PFSK-1 (cell line): ENCODE results near the gene MMP15.

Experiments used
- FOXP2 ChIP-seq: optimal IDR thresholded peaks from 2 replicates; pipeline ENCODE3; 2011; ENCODE audit warnings: borderline replicate concordance, control low read depth, inconsistent platforms; ENCODE audit not compliant: insufficient read depth; ENCODE audit errors: extremely low read length, extremely low read depth
- POLR2AphosphoS5 ChIP-seq: IDR thresholded peaks from 2 replicates; pipeline ENCODE4 v1.6.1; 2012; ENCODE audit warnings: low read depth, mild to moderate bottlenecking, control low read depth, low read length, moderate library complexity
- SIN3A ChIP-seq: IDR thresholded peaks from 2 replicates; pipeline ENCODE4 v1.6.1; 2012; ENCODE audit warnings: mild to moderate bottlenecking, low read length, moderate library complexity, borderline replicate concordance; ENCODE audit not compliant: insufficient read depth
- TAF1 ChIP-seq: IDR thresholded peaks from 2 replicates; pipeline ENCODE4 v1.6.1; 2012; ENCODE audit warnings: low read length, control low read depth, borderline replicate concordance; ENCODE audit not compliant: insufficient read depth
- TF ChIP-seq, protein P1 (sequence below), 2 experiments: IDR thresholded peaks; 2 replicates each; pipeline versions ENCODE4 v1.6.1 to v1.8.0; 2011 to 2012; ENCODE audit warnings: low read depth in 2 of 2, low read length in 2 of 2, control low read depth in 1 of 2, inconsistent platforms in 1 of 2, mild to moderate bottlenecking in 1 of 2, moderate library complexity in 1 of 2; ENCODE audit not compliant: insufficient read depth in 1 of 2

Gene MMP15

GRCh38 chr16:58054289-58054688, 28.7 kb downstream of the MMP15 start:
- no peak for TF ChIP-seq TAF1

- TF ChIP-seq POLR2AphosphoS5 (no peak), TAF1 (no peak), SIN3A (no peak), FOXP2 (no peak)
- TF ChIP-seq, protein P1, sequence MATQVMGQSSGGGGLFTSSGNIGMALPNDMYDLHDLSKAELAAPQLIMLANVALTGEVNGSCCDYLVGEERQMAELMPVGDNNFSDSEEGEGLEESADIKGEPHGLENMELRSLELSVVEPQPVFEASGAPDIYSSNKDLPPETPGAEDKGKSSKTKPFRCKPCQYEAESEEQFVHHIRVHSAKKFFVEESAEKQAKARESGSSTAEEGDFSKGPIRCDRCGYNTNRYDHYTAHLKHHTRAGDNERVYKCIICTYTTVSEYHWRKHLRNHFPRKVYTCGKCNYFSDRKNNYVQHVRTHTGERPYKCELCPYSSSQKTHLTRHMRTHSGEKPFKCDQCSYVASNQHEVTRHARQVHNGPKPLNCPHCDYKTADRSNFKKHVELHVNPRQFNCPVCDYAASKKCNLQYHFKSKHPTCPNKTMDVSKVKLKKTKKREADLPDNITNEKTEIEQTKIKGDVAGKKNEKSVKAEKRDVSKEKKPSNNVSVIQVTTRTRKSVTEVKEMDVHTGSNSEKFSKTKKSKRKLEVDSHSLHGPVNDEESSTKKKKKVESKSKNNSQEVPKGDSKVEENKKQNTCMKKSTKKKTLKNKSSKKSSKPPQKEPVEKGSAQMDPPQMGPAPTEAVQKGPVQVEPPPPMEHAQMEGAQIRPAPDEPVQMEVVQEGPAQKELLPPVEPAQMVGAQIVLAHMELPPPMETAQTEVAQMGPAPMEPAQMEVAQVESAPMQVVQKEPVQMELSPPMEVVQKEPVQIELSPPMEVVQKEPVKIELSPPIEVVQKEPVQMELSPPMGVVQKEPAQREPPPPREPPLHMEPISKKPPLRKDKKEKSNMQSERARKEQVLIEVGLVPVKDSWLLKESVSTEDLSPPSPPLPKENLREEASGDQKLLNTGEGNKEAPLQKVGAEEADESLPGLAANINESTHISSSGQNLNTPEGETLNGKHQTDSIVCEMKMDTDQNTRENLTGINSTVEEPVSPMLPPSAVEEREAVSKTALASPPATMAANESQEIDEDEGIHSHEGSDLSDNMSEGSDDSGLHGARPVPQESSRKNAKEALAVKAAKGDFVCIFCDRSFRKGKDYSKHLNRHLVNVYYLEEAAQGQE (IDR thresholded peaks at IDR 0.05; ENCODE audit: insufficient read depth in 1 of 2, low read depth in 2 of 2, low read length in 2 of 2): no peak
These were observed 31.0 kb downstream of the MMP15 start for GRCh38 chr16:58056580-58056979.

DNA sequence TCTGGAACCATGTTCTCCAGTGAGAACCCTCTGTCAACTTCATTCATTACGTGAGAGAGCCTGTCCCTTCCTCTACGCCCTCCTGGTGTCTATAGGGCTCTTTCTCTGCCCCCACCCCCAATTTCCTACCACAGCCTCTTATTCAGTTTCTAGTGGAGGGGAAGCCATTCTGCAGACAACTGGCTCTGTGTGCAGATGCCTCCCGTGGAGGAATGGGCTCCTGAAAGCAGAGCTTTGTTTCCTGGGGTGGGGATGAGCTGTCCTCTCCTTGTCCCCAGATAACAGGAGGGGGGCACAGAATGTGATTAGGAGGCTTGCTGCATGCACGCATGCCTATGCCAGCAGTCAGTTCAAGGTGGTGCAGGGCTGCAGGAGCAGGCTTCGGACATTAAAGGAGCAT, 31.6 kb downstream of the MMP15 start:
- TF ChIP-seq FOXP2 (no peak), POLR2AphosphoS5 (no peak), SIN3A (no peak), TAF1 (no peak)
- TF ChIP-seq, protein P1 (IDR thresholded peaks at IDR 0.05; ENCODE audit: insufficient read depth in 1 of 2, low read depth in 2 of 2, low read length in 2 of 2): no peak

DNA sequence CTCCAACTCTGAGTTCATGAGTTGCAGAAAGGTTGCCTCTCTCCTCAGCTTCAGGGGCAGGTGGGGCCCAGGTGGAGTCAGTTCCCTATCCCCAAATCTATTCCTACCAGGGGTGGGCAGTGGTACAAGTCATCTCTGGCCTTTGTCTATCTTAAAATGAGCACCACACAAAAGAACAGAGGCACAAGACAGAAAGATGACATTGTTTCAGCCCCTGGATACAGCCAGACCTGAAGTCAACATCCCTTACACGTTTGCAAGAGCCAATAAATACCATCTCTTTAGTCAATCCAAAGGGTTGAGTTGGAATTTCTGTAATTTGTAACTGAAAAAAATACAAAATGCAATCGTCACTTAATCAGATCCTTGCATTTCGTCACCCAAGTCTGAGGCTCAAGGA, 32.2 kb downstream of the MMP15 start:
- TF ChIP-seq TAF1 (no peak), SIN3A (no peak), FOXP2 (no peak)

- no peak for TF ChIP-seq FOXP2
- TF ChIP-seq POLR2AphosphoS5: no peak
- TF ChIP-seq SIN3A: no peak
- TF ChIP-seq, protein P1 (IDR thresholded peaks at IDR 0.05; ENCODE audit: insufficient read depth in 1 of 2, low read depth in 2 of 2, low read length in 2 of 2): no peak
- no peak for TF ChIP-seq TAF1
These were observed 37.3 kb downstream of the MMP15 start for GRCh38 chr16:58062821-58063220.

DNA sequence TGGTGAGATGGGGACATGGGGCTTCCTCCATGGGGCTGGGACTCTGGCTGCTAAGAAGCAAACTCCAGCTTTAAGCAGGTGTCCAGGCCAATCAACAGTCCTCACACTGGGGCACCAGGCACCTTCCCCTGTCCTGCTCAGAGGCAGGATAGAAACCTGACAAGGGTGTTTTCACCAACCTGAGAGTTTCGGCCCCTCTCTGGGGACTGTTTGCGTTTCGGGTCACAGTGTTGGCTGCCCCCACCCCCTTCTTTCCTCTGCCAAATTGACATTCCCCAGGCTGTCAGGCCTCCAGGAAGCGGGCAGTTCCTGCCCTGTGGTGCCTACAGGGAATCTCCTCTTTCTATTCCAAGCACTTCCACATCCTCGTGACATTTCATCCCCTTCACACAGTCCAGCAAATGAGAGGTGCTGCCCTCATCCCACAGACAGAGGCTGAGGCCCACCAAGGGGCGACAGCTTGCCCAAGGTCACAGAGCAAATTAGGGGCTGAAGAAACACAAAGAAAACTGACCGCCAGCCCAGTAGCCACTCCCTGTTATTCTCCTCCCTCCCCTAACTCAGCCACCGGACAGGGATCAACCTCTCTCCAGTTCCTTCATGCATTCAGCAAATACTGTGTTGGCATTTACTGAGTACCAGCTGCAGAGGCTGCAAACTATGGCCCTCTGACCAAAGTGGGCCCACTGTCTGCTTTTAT, 38.0 kb downstream of the MMP15 start:
- TF ChIP-seq FOXP2 (no peak), POLR2AphosphoS5 (no peak), TAF1 (no peak), SIN3A (no peak)
- TF ChIP-seq, protein P1 (IDR thresholded peaks at IDR 0.05; ENCODE audit: insufficient read depth in 1 of 2, low read depth in 2 of 2, low read length in 2 of 2): no peak
